Measurements from ENCODE around the gene NR3C2.

NR3C2 gene

GRCh38 chr4:148067301-148067916 is 374.8 kb downstream of the NR3C2 start:
- no peak for DNase-seq

- DNase-seq, result no peak
Observed at GRCh38 chr4:148065075-148065474, 377.1 kb downstream of the NR3C2 start.

GRCh38 chr4:148064451-148064850 is 377.8 kb downstream of the NR3C2 start:
- no peak for DNase-seq

GRCh38 chr4:148062301-148062950 is 379.8 kb downstream of the NR3C2 start:
- DNase-seq, result no peak

- no peak for DNase-seq
Observed at GRCh38 chr4:148061795-148062194, 380.4 kb downstream of the NR3C2 start.

- peak in 1 of 2 donors; percentile 41 for DNase-seq
Observed at GRCh38 chr4:148061141-148061481, 381.1 kb downstream of the NR3C2 start.

- DNase-seq, result peak; percentile 33 to 77
Observed at GRCh38 chr4:148060264-148061140, 381.7 kb downstream of the NR3C2 start.

- DNase-seq, result no peak
Observed at GRCh38 chr4:148059617-148060180, 382.5 kb downstream of the NR3C2 start.

- DNase-seq, result no peak
Observed at GRCh38 chr4:148057984-148058859, 384.0 kb downstream of the NR3C2 start.

GRCh38 chr4:148057516-148057915 is 384.7 kb downstream of the NR3C2 start:
- DNase-seq, result no peak

GRCh38 chr4:148056879-148057278 is 385.3 kb downstream of the NR3C2 start:
- DNase-seq, result peak; percentile 76 to 82

- DNase-seq, result no peak
Observed at GRCh38 chr4:148055844-148056243, 386.4 kb downstream of the NR3C2 start.

GRCh38 chr4:148054275-148054674 is 387.9 kb downstream of the NR3C2 start:
- peak in 1 of 2 donors; percentile 33 for DNase-seq

GRCh38 chr4:148053298-148054003 is 388.8 kb downstream of the NR3C2 start:
- no peak for DNase-seq

- peak; percentile 52 to 74 for DNase-seq
Observed at GRCh38 chr4:148052448-148052847, 389.8 kb downstream of the NR3C2 start.

- DNase-seq, result no peak
Observed at GRCh38 chr4:148051403-148051802, 390.8 kb downstream of the NR3C2 start.

- no peak for DNase-seq
Observed at GRCh38 chr4:148048598-148048997, 393.6 kb downstream of the NR3C2 start.

- peak in 1 of 2 donors; percentile 41 for DNase-seq
Observed at GRCh38 chr4:148044912-148045352, 397.3 kb downstream of the NR3C2 start.

GRCh38 chr4:148044089-148044911 is 397.9 kb downstream of the NR3C2 start:
- DNase-seq, result no peak

GRCh38 chr4:148041606-148042329 is 400.4 kb downstream of the NR3C2 start:
- no peak for DNase-seq
